Measurements from ENCODE around the gene QRFP.

The QRFP gene

GRCh38 chr9:130843049-130843908, 53.3 kb downstream of the QRFP start:
- peak overlapping the region; percentile 96 for H3K27ac ChIP-seq (ENCODE audit: low read length)
- H3K4me3 ChIP-seq (ENCODE audit: low read length in 2 of 2), result peak overlapping the region in 1 of 2 donors; percentile 40
- H3K9me3 ChIP-seq (ENCODE audit: control insufficient read depth in 2 of 2, low read length in 2 of 2), result no peaks in the 10 kb centered on the region
- no peaks in the 10 kb centered on the region for H3K36me3 ChIP-seq (ENCODE audit: control insufficient read depth in 2 of 2, insufficient read depth in 2 of 2, low read length in 2 of 2)
- no peaks in the 10 kb centered on the region for H3K27me3 ChIP-seq (ENCODE audit: control insufficient read depth in 1 of 2, insufficient read depth in 2 of 2, low read length in 2 of 2)
- peaks cover 76% of the 10 kb centered on the region for H3K4me1 ChIP-seq (ENCODE audit: control insufficient read depth, insufficient read depth, low read length)
- H3K9ac ChIP-seq (ENCODE audit: low read length in 2 of 2), result peak overlapping the region; percentile 5 to 18
